Measurements from ENCODE around the gene SNCB. TPM values are rescaled to one million over a fixed set of nuclear protein-coding genes. Genes with fewer than 3 reads are reported as not detected.

The SNCB gene
- not detected for total RNA-seq
- long read RNA-seq = 0 reads

DNA sequence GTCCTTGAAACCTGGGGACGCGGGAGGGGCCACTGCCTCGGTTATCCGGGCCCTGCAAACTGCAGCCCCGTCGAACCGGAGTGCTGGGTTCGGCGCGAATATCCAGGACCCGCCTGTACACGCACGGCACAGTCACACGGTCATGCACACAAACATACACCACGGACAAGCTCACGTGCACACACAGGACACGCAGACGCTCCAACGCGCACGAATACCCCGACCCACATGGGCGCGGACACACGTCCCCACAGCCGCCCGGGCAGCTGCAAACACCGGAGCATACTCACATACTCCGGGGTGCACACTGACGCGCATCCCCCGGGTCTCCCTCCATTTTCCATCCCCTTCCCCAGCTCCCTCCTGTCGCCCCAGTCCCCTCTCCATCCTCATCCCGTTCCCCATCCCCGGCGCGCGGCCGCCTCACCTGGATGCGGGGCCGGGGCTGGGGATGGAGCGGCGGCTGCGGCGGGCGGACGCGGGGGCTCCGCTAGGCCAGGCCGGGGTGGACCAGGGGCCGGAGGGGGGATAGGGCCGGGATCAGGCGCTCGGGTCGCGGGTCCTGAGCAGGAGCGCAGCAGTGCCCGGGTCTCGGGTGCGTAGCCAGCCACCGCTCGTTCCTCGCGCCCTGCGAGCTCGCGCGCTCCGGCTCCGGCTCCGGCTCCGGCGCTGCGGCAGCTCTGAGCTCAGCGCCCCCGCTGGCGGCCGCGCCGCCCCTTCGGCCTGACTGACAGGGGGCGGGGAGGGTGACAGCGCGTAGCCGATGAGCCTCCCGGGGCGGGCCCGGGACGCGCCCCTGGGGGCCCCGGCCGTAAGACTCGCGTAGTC is at the start of gene SNCB, which contains the start of gene EIF4E1B:
TSS of gene SNCB (minus strand) at position 682 of the 828 bp plus-strand sequence. CDS start 880 bp downstream, outside the sequence.
TSS of gene EIF4E1B (plus strand) at position 823 of the 828 bp plus-strand sequence. CDS start 12,113 bp downstream, outside the sequence.
- ATAC-seq (peak; percentile 91), DNase-seq (peak; percentile 68)
- intact Hi-C loops (cut with micrococcal nuclease) = no loop called here

DNA sequence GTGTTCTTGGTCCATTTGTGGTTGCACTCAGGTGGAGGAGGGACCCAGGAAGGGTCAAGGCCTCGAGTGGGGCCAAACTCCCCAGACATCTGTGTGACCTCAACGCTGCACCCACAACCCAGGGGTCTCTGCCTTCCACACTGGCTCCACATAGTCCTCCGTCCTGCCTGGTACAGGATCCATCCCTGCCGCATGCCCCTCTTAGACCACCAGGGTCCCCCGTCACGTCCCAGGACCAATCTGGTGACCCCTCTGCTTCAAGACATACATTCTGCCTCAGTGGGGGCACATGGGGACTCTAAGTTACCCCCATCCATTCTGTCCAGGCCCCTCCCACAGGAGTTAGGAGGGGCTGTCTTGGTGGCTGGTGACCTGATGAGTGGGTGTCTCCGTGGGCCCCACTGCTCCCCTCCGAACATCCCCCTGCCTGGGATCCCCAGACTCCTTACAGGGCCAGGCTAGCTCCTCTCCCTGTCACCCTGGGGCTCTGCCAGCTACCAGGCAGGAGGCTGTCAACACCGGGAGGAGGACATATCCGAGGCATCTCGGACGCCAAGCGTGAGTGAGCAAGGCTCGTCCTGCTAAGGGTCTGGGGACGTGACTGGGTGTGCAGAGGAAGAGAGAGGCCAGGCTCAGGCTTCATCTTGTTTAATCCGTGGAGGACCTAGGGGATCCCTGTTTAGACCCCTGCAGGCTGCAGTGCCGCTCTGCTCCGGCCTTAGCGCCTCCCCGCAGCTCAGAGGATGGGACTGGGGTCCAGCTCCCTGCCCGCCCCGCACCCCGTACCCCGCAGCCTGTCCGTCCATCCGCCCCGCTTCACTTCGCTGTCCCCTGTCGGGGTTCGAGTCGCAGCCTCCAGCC is 49.3 kb upstream of the SNCB start:
- intact Hi-C loops (cut with micrococcal nuclease) = no loop called here
- ATAC-seq = peak; percentile 56

DNA sequence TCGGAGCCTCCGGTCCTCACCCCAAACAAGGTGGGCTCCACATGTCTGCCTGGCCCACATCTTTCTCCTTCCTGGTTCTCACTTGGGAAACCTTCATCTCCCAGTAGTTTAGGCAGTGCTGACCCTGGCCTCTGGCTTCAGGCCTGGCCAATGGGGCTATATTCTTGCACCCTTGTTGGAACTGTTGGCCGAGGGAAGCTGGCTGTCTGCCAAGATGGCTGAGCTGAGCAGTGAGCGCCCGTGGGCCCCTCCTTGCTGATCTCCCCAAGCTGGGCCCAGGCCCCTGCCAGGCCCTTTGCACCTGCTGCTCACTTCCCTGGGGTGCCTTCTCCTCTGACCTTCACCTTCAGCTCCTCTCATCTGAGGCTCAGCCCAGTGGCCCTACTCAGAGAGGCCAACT is 48.2 kb upstream of the SNCB start:
- ATAC-seq (peak; percentile 4), DNase-seq (no peak)
- intact Hi-C loops (cut with micrococcal nuclease) = no loop called here

More for the DNA sequence above, 49.3 kb upstream of the SNCB start:
- DNase-seq = peak; percentile 51

DNA sequence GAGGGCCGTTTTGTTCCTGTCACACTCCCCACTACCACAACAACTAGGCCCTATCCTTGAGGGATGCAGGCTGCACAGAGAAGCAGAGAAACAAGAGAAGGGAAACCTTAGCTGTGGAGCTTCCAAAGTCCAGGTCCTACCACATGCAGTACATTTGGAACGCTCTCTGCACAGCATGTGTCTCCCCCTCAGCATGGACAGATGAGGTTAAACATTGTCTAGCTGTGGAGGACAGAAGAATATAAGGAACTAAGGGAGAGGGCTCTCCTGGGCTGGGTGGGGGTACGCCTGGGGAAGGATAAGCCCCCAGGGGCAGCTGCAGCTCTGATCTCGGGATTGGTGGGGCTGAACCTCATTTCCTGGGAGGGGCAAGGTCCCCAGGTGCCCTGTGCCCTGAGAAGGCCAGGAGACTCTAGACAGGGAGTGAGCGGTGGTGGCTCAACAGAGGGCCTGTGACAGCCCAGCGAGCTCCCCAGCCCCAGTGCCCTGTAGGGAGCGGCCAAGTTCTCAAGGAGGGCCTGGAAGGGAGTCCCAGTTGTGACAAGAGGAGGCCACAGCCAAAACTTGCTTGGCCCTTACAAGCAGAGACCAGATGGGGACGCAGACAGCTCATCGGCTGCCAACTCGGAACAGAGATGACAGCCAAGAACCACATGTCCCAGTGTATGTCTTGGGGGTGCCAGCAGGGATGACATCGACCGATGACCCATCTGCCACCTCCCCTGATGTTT is 47.0 kb upstream of the SNCB start:
- DNase-seq = peak; percentile 50
- peak; percentile 65 for ATAC-seq
- intact Hi-C loops (cut with micrococcal nuclease) = no loop called here

DNA sequence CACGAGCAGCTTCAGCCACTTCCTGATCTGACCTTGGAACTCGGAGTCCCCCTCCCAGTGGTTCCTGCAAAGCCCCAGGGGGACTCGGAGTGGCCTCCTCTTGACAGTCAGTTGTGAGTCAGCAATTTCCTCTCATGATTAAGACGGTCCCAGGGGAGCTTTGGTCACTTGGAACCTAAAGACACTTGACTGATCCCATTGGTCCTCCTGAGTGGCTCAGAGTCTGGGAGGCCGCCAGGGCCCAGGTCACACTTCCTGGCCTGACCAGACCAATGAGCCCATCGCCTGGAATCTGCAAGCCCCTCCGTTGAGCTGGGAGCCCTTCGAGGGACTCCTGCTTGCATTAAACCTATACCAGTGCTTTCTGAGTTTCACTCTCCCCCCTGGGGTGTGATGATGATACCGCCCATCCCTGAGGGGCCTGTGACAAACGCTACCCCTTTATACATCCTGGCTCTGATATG is 46.1 kb upstream of the SNCB start:
- peak; percentile 66 for DNase-seq
- intact Hi-C loops (cut with micrococcal nuclease) = no loop called here
- ATAC-seq = peak; percentile 61

DNA sequence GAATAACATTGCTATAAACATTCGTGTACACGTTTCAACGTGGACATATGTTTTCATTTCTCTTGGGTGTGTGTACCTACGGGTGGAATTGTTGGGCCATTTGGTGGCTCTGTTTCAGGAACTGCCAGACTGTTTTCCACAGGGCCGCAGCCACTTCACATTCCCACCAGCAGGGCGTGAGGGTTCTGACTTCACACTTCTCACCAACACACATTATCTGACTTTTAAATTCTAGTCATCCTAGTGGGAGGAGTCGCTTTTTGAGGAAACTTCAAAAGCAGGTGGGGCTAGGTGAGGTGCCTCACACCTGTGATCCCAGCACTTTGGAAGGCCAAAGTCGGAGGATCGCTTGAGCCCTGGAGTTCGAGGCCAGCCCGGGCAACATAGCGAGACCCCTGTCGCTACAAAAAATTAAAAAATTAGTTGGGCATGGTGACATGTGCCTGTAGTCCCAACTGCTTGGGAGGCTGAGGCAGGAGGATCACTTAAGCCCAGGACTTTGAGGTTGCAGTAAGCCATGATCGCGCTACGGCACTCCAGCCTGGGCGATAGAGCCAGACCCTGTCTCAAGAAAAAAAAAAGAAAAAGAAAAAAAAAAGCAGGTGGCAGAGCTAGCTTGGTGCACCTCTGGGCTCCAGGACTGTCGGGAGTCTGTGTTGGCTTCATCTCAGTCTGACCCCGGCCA is 45.5 kb upstream of the SNCB start:
- intact Hi-C loops (cut with micrococcal nuclease) = no loop called here
- ATAC-seq (no peak), DNase-seq (no peak)

DNA sequence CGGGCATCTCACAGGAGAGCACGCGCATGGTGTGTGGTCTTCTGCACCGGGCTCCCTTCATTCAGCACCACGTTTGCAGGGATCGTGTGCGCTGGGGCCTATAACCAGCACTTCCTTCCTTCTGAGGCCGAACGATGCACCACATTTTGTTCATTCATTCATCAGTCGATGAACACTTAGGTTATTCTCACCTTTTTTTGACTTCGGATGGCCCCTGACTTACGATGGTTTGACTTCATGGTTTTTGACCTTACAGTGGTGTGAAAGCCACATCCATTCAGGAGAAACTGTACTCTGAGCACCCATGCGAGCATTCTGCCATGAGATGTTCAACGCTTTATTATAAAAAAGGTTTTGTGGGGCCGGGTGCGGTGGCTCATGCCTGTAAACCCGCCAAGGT is 44.5 kb upstream of the SNCB start:
- intact Hi-C loops (cut with micrococcal nuclease) = no loop called here
- ATAC-seq (no peak), DNase-seq (no peak)

DNA sequence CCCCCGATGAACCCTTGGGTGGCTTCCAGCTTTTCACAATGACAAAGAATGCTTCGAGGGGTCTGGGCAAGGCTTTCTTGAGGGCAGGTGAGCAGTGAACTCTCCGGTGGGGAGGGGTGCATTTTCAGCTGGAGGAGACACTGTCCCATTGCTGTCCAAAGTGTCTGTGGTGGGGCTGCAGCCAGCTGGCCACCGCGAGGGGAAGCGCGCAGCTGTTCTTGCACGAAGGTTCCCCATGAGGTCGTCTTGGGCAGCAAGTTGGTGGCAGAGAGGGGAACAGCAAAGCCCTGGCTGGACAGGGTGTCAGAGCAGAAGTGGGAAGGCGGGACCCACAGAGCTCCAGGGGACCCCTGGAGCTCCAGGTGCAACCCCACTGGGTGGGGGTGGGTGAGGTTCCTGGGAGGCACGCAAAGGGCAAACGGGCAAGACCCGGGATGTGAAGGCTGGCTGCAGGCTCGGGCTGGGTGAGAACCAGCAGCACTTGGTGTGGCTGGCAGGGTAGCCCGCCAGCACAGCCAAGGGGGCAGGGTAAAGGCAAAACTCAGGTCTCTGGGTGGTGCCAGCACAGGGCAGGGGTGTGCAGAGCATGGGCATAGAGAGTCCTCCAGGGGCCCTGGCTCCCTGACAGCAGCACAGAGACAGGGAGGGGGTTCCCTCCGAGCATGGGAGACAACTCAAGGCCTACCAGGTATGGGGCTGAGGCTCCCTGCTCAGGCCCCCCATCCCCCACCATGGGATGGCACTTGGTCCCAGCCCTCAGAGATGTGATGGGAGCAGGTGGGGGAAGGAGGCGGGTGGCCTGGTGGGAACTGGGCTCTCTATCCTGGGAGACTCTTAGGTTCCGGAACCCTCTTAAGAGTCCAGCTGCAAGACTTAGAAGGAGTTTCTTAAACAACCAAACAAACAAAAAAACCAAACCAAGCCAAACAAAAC is 43.6 kb upstream of the SNCB start:
- intact Hi-C loops (cut with micrococcal nuclease) = no loop called here
- peak; percentile 23 for DNase-seq
- no peak for ATAC-seq

DNA sequence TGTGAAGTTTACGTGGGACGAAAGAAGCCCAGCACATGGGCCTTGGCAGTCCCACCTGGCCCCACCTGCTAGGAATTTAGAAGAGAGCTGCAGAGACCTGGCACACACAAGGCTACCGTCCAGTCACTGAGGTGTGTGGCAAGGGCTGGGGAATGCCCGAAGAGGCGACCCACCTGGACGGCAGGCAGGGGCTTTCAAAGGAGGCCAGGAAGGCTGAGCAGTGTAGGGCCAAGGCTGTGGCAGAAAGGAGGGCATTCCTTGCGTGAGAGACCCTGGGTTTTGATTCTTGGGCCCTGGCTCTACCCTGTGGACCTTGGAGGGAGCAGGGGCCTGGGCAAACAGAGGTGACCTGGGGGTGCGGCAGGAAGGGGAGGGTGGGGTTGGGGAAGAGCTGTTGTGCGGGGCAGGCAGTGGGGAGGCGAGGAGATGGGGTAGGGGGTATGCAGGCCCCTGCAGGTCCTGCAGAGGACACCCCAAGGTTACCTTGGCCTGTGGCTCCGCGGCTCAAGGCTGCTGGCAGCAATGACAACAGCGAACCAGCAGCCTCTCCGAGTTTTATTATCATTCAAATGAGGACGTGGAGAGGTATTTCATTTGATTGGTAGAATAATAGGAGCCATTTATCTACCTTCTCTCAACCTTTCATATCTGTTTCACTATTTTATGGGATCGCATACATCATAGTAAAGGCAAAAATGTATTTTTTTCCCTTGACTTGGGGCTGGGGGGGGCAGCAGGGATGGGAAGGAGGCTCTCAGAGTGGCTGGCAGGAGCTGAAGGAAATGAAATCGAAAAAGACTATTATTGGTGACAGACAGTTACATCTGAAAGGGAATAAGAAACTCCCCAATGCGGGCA is 41.8 kb upstream of the SNCB start:
- intact Hi-C loops (cut with micrococcal nuclease) = no loop called here
- ATAC-seq (no peak), DNase-seq (peak; percentile 15)

DNA sequence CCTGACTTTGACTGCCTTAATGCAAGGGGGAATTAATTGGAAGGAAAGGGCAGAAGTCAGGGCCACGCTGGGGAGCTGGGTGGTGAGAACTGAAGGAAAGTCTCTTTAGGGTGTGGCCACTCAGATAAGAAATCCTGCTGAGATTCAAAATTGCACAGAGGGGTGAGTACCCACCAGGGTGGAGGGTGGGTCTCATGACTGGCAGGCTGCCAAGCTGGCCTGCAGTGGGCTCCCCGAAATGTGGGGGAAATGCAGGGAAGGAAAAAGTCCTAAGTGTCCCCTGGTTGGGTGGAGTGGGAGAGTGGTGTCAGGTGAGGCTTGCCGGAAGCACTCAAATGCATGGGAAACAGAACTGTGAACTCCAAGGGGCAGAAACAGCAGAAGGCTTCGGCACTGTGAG is 41.1 kb upstream of the SNCB start:
- intact Hi-C loops (cut with micrococcal nuclease) = no loop called here
- no peak for DNase-seq
- no peak for ATAC-seq

DNA sequence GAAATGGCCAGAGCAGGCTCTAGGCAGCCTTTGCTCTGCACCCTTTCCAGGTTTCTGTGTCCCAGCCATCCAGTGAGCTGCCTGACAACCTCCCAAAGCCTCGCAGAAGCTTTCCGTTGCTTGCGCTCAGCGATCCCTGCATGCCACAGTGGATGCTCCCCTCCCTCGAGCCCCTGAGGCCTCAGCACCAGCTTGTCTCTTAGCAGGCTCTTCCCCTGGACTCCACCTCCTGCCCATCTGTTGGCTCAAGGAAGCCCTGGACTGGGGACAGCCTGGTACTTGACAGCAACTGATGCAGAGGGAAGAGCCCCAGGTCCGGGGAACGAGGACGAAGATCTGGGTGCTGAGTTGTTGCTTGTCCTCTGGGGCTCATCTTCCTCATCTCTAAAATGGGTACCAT is 40.1 kb upstream of the SNCB start:
- no peak for ATAC-seq
- DNase-seq = no peak
- intact Hi-C loops (cut with micrococcal nuclease) = no loop called here

DNA sequence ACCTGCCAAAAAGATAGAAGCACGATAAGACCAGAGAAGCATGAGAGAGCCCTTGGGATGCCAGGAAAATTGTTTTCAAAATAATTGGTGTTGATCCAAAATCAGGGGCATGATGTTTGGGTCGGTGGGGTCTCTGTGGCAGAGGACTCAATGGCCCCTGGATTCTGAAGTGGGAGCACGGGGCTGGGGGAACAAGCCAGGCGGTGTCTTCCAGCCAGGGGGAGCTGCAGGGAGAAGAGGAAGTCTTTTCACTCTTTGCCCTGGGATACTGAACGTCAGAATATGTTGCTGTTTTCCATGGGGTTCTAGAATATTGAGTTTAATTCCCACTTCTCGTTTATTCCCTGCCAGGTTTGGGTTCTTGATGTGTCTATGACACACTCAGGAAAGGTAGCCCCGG is 37.3 kb upstream of the SNCB start:
- ATAC-seq = no peak
- intact Hi-C loops (cut with micrococcal nuclease) = no loop called here
- DNase-seq = no peak

DNA sequence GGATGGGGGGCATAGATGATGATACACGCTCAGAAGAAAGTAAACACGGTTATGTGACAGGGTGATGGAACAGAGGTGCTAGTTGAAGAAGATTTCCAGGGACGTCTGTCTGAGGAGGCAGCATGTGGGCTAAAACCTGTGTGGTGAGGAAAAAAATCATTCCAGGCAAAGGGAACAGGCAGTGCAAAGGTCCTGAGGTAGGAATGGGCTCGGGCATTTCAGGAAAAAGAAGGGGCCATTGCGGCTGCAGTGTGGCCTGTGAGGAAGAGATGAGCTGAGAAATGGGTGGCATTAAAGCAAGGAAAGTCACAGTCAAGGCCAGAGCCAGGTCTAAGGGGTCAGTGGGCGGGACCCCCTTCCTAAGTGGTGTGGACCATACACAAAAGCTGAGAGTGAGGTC is 35.2 kb upstream of the SNCB start:
- DNase-seq (no peak), ATAC-seq (no peak)
- intact Hi-C loops (cut with micrococcal nuclease) = no loop called here

DNA sequence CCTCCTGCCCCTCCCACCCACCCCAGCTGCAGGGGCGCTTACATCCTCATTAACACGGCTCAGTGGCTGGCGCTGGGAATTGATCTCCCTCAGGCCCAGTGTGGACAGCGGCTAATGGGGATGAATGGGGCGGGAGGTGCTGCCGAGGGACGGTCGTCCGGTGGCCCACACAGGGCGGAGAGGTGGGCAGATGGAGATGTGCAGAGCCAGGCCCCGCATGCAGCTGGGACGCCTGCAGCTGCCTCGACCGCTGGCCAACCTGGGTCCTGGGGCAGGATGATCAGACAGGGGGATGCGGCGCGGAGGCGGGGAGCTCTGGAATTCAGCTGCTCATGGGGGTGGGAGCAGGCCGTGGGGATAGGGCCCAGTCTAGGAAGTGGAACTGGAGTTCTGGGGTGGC is 34.6 kb upstream of the SNCB start:
- intact Hi-C loops (cut with micrococcal nuclease) = loop anchor here (5.0 kb wide), 1 partner anchor 292 kb away; no protein-coding TSS in a partner anchor
- ATAC-seq (no peak), DNase-seq (peak; percentile 17)

DNA sequence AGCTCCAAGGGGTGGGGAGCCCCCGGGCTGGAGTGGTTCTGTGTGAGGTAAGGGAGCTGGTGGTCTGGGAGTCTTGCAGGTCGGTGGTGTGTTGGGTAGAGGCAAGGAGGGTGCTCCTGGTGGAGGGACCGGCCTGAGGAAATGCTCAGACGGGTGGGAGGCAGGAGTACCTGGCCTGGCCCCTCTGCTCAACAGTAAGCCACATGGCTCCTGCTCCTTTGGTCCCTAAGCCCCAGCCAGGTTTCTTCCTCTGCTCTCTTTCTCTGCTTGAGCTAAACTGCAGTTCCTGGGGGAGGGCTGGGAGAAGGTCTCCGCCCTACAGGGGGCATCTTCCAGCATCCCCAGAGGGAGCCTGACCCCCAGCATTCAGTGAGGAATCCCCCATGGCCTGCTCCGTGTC is 34.1 kb upstream of the SNCB start:
- ATAC-seq (no peak), DNase-seq (no peak)
- intact Hi-C loops (cut with micrococcal nuclease) = loop anchor here (5.0 kb wide), 1 partner anchor 293 kb away; no protein-coding TSS in a partner anchor

DNA sequence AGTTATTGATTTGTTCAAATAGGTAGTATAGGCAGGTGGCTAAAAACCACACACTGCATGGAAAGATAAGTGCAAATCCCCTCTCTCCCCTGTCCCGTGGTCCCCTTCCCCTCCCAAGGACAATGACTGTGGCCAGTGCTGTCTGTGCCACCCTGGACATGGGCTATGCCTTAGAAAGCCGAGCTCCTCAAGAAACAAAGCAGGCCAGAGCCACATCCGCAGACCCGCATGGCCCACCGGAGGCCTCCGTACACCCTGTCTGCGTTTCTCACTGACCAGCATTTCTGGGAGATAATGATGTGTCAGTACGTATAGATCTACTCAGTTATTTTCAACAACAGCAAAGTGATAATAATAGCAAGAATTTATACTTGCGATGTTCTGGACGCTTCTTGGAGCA is 33.2 kb upstream of the SNCB start:
- intact Hi-C loops (cut with micrococcal nuclease) = loop anchor here (5.0 kb wide), 1 partner anchor 294 kb away; no protein-coding TSS in a partner anchor
- ATAC-seq = no peak
- DNase-seq = no peak
